ENCODE data around the gene B4GALNT1.

Gene B4GALNT1

GRCh38 chr12:57583008-57583831 lies 49.8 kb downstream of the B4GALNT1 start:
- peak; percentile 72 for DNase-seq

GRCh38 chr12:57582440-57582839 lies 50.6 kb downstream of the B4GALNT1 start:
- no peak for DNase-seq

DNA sequence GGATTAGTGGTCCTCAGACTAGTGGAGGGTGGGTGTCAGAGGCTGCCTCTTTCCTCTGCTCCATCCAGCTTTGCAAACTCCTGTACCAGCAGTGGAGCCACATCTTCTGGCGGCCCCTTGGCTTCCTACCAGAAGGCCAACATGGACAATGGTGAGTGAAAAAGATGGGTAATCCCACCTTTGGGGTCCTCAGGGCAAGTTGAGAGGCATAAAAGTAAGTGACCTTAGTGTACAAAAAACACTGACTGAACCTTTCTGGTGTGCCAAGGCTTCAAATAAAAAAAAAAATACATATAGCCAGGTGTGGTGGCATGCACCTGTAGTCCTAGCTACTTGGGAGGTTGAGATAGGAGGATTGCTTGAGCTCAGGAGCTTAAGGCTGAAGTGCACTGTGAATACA lies 51.2 kb downstream of the B4GALNT1 start:
- DNase-seq: no peak

- no peak for DNase-seq
These were observed 52.6 kb downstream of the B4GALNT1 start for GRCh38 chr12:57580466-57580795.

DNA sequence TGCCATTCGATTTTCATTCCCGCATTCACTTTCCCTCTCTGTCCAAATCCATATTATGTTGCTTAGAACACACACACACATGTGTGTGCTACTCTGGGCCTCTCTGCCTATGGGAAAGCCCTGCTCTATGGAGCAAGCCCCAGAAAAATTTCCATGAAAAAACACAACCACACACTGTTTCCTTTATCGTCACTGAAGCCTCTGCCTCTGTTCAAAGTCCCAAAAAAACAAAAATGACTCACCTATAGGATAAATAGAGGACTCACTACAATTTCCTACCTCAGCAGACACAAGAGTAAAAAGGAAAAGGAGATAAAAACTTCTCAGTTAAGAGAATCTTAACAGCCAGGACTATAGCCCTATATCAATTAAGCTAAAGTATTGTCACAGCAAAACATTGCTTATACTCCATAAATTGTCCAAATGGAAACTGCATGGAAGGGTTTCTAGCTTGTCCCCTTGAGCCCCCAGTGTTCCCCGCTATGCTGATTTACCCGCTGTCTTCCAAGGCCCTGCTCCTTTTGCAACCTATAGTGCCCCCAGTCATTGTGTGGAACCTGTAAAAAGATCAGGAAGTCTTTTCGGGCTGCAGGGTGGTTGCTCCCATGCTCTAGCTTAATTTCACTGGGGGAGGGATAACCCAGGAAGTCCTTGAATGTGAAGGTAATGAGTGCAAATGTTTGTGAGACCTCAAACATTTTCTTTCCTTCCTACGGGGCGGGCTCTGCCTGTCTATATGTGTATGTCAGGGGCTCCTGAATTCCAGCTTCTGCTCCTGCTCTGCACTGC lies 53.1 kb downstream of the B4GALNT1 start:
- no peak for DNase-seq

DNA sequence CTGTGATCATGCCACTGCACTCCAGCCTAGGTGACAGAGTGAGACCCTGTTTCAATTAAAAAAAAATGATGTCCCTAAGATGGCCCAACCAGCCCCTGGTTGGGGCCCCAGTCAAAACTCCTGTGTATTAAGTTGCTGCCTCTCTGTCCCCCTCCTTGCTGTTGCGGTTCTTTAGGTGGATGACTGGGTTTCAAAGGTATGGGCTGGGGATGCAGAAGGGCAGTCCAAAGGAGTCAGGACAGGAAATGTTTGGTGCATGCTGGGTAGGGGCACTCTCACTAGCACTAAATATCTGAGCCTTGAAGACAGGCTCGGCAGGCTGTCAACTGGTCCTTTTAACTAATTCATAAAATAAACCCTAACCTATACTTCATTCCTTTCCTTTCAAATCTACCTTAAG lies 54.0 kb downstream of the B4GALNT1 start:
- DNase-seq: no peak

- no peak for DNase-seq
These were observed 54.8 kb downstream of the B4GALNT1 start for GRCh38 chr12:57577981-57578758.

DNA sequence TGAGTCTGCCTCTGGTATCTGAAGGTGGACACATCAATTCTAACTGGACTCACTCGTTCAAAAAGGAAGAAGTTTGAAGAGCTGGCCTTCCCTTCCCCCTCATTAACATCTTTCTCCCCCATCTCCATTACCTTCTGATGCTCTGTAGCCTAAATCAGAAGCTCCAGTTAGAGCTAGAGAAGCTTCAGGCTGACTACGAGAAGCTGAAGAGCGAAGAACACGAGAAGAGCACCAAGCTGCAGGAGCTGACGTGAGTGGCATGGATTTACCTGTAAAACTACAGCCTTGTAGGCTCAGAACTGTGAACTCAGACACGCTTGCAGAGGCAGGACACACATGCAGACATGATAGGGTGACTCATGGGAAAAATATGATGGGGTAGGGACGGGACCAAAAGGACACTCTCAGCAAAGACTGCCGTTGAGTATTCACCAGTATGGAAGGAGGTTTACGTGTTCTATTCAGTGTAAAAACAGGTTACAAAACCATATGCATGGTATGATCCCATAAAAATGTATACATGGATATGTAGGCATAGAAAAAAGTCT lies 56.3 kb downstream of the B4GALNT1 start:
- DNase-seq: no peak
